Measurements from ENCODE around the gene CIDEA. TPM values are rescaled to one million over a fixed set of nuclear protein-coding genes. Genes with fewer than 3 reads are reported as not detected.
"Not testable (repeated sequence)": the region's sequence is repeated elsewhere in the genome, so short reads cannot be mapped to it uniquely, and the experiment has no call there.

CIDEA gene, protein sequence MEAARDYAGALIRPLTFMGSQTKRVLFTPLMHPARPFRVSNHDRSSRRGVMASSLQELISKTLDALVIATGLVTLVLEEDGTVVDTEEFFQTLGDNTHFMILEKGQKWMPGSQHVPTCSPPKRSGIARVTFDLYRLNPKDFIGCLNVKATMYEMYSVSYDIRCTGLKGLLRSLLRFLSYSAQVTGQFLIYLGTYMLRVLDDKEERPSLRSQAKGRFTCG
- total RNA-seq (not detected), polyA plus RNA-seq (not detected)

- CTCF ChIA-PET, result no interaction called here
These were observed at the start of gene CIDEA for GRCh38 chr18:12254136-12254819. Gene CIDEA, plus strand, starts transcription at chr18:12254361. Its CDS starts 23 bp downstream, at chr18:12254384.

GRCh38 chr18:12208296-12209153 is 45.6 kb upstream of the CIDEA start:
- H3K4me1 Mint-ChIP-seq; H3K4me3 Mint-ChIP-seq; CTCF ChIA-PET; H3K27me3 Mint-ChIP-seq; DNase-seq; H3K9me3 Mint-ChIP-seq; H3K4me3 ChIP-seq (ENCODE audit: low read length); H3K27me3 ChIP-seq (ENCODE audit: insufficient read depth, low read length, poor library complexity, severe bottlenecking); H3K27ac Mint-ChIP-seq; H3K9me3 ChIP-seq (ENCODE audit: low read length); H3K36me3 ChIP-seq (ENCODE audit: insufficient read depth, low read length); POLR2A ChIA-PET; H3K27ac ChIP-seq (ENCODE audit: low read depth, low read length); H3K4me1 ChIP-seq (ENCODE audit: insufficient read depth, low read length); H3K36me3 Mint-ChIP-seq: not testable (repeated sequence)

More at GRCh38 chr18:12254136-12254819, at the start of gene CIDEA:
- Mint-ChIP-seq H3K27ac (no peak within 1 kb of the TSS), H3K27me3 (peaks cover 29 to 59% of the 10 kb centered on the region in 2 donors), H3K9me3 (no peaks in the 10 kb centered on the region), H3K4me1 (no peaks in the 10 kb centered on the region), H3K36me3 (no peaks in the 10 kb centered on the region), H3K4me3 (no peak within 1 kb of the TSS)
- H3K9me3 ChIP-seq (ENCODE audit: low read length), result no peaks in the 10 kb centered on the region
- H3K27ac ChIP-seq (ENCODE audit: low read depth, low read length), result no peak within 1 kb of the TSS
- H3K4me1 ChIP-seq (ENCODE audit: insufficient read depth, low read length), result no peaks in the 10 kb centered on the region
- H3K36me3 ChIP-seq (ENCODE audit: insufficient read depth, low read length), result no peaks in the 10 kb centered on the region
- DNase-seq, result no peak
- peaks cover 3% of the 10 kb centered on the region for H3K27me3 ChIP-seq (ENCODE audit: insufficient read depth, low read length, poor library complexity, severe bottlenecking)
- POLR2A ChIA-PET, result no interaction called here
- H3K4me3 ChIP-seq (ENCODE audit: low read length), result no peak within 1 kb of the TSS

DNA sequence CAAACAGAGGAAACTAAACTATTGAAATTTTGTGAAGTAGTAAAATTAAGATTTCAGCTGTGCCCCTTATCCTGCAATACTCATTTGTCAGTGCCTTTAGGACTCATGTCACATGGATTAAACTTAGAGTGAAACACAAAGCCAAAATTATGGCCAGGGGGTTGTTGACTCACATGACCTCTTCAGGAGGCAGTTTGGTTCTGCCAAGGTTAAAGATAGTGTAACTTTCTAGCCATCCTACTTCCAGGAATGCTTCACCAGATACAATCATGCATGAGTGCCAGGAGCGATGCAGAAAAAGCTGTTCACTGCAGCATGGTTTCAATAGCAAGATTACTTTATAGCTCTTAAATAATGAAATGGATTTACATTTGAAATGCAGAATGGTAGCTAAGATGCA is 41.9 kb upstream of the CIDEA start:
- H3K4me3 Mint-ChIP-seq; H3K27me3 Mint-ChIP-seq; POLR2A ChIA-PET; H3K4me3 ChIP-seq (ENCODE audit: low read length); H3K4me1 ChIP-seq (ENCODE audit: insufficient read depth, low read length); H3K36me3 ChIP-seq (ENCODE audit: insufficient read depth, low read length); H3K27ac ChIP-seq (ENCODE audit: low read depth, low read length); CTCF ChIA-PET; DNase-seq; H3K27me3 ChIP-seq (ENCODE audit: insufficient read depth, low read length, poor library complexity, severe bottlenecking); H3K4me1 Mint-ChIP-seq; H3K36me3 Mint-ChIP-seq; H3K27ac Mint-ChIP-seq; H3K9me3 ChIP-seq (ENCODE audit: low read length); H3K9me3 Mint-ChIP-seq: not testable (repeated sequence)

- H3K9me3 Mint-ChIP-seq; H3K4me3 Mint-ChIP-seq; CTCF ChIA-PET; H3K9me3 ChIP-seq (ENCODE audit: low read length); H3K4me1 ChIP-seq (ENCODE audit: insufficient read depth, low read length); H3K4me3 ChIP-seq (ENCODE audit: low read length); H3K27ac Mint-ChIP-seq; H3K36me3 Mint-ChIP-seq; H3K27me3 ChIP-seq (ENCODE audit: insufficient read depth, low read length, poor library complexity, severe bottlenecking); POLR2A ChIA-PET; H3K4me1 Mint-ChIP-seq; H3K27ac ChIP-seq (ENCODE audit: low read depth, low read length); DNase-seq; H3K36me3 ChIP-seq (ENCODE audit: insufficient read depth, low read length): not testable (repeated sequence)
- H3K27me3 Mint-ChIP-seq, result peaks cover 0 to 12% of the 10 kb centered on the region in 2 donors
These were observed 39.7 kb upstream of the CIDEA start for GRCh38 chr18:12214296-12215005.

GRCh38 chr18:12216471-12216870 is 37.7 kb upstream of the CIDEA start:
- H3K36me3 ChIP-seq (ENCODE audit: insufficient read depth, low read length); H3K4me1 ChIP-seq (ENCODE audit: insufficient read depth, low read length); H3K9me3 ChIP-seq (ENCODE audit: low read length); H3K4me3 ChIP-seq (ENCODE audit: low read length); H3K4me3 Mint-ChIP-seq; H3K27me3 ChIP-seq (ENCODE audit: insufficient read depth, low read length, poor library complexity, severe bottlenecking); H3K27me3 Mint-ChIP-seq; H3K9me3 Mint-ChIP-seq; POLR2A ChIA-PET; H3K27ac Mint-ChIP-seq; H3K27ac ChIP-seq (ENCODE audit: low read depth, low read length); H3K4me1 Mint-ChIP-seq; DNase-seq; H3K36me3 Mint-ChIP-seq; CTCF ChIA-PET: not testable (repeated sequence)

DNA sequence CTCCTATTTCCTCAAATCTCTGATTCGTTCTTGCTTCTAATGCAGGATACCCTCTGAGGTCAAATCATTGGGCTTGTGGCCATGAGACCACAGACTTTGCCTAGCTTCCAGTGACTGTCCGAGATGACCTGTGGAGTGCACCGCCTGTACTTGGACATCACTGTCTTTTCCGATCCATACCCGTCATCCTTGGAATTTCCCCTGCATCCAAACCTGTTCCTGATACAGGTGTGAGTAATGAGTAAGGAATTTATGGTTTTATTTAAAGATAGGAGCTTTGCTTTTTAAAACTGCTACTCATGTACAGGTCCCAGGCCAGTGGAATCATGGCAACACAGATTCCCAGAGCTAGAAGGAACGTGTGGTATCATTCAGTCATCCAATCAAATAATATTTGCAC is 35.6 kb upstream of the CIDEA start:
- POLR2A ChIA-PET; H3K27ac ChIP-seq (ENCODE audit: low read depth, low read length); H3K27me3 Mint-ChIP-seq; H3K4me1 Mint-ChIP-seq; H3K27me3 ChIP-seq (ENCODE audit: insufficient read depth, low read length, poor library complexity, severe bottlenecking); H3K36me3 ChIP-seq (ENCODE audit: insufficient read depth, low read length); H3K4me3 ChIP-seq (ENCODE audit: low read length); H3K9me3 Mint-ChIP-seq; H3K4me1 ChIP-seq (ENCODE audit: insufficient read depth, low read length); H3K27ac Mint-ChIP-seq; DNase-seq; H3K9me3 ChIP-seq (ENCODE audit: low read length); CTCF ChIA-PET; H3K36me3 Mint-ChIP-seq; H3K4me3 Mint-ChIP-seq: not testable (repeated sequence)

- H3K9me3 ChIP-seq (ENCODE audit: low read length); H3K4me1 Mint-ChIP-seq; H3K4me3 ChIP-seq (ENCODE audit: low read length); H3K36me3 ChIP-seq (ENCODE audit: insufficient read depth, low read length); H3K4me3 Mint-ChIP-seq; H3K27ac ChIP-seq (ENCODE audit: low read depth, low read length); H3K9me3 Mint-ChIP-seq; H3K27ac Mint-ChIP-seq; POLR2A ChIA-PET; CTCF ChIA-PET; H3K36me3 Mint-ChIP-seq; H3K27me3 ChIP-seq (ENCODE audit: insufficient read depth, low read length, poor library complexity, severe bottlenecking); H3K4me1 ChIP-seq (ENCODE audit: insufficient read depth, low read length); DNase-seq; H3K27me3 Mint-ChIP-seq: not testable (repeated sequence)
These were observed 32.1 kb upstream of the CIDEA start for GRCh38 chr18:12222041-12222440.

DNA sequence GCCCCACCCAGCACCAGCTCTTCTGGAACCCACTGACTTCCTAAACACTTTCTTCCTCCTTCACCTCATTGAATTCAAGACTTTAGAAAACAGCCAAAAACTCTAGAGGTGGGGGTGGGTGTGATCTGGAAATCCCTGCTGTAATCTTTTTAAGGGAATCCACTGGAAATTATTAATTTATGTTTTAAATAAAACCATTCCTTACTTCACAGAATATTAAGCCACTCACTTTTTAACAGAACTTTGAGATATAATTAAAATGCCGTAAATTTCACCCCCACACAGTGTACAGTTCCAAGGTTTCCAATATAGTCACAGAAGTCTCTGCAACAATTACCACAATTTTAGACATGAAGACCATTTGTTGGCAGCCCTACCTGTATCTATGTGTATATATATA is 30.8 kb upstream of the CIDEA start:
- H3K4me1 ChIP-seq (ENCODE audit: insufficient read depth, low read length); CTCF ChIA-PET; H3K27ac Mint-ChIP-seq: not testable (repeated sequence)

More for the DNA sequence above, 30.8 kb upstream of the CIDEA start:
- H3K27ac ChIP-seq (ENCODE audit: low read depth, low read length); H3K4me3 Mint-ChIP-seq; H3K36me3 ChIP-seq (ENCODE audit: insufficient read depth, low read length); H3K27me3 ChIP-seq (ENCODE audit: insufficient read depth, low read length, poor library complexity, severe bottlenecking); POLR2A ChIA-PET; H3K9me3 ChIP-seq (ENCODE audit: low read length); H3K4me3 ChIP-seq (ENCODE audit: low read length); H3K36me3 Mint-ChIP-seq; DNase-seq; H3K9me3 Mint-ChIP-seq; H3K27me3 Mint-ChIP-seq; H3K4me1 Mint-ChIP-seq: not testable (repeated sequence)

Data from CD8-positive, alpha-beta memory T cell (primary cell).